T47D (cell line): ENCODE data around the gene FAM3A.
"Not testable (repeated sequence)": the region's sequence is repeated elsewhere in the genome, so short reads cannot be mapped to it uniquely, and the experiment has no call there.

Experiments used
- DNase-seq, 2 experiments: peaks; one replicate each; pipeline versions ENCODE4 v3.0.0 to v3.0.0-alpha.2; 2011 to 2012; ENCODE audit warnings: low read depth in 1 of 2, low spot score in 1 of 2
- JUND ChIP-seq: IDR thresholded peaks from 2 replicates; pipeline ENCODE4 v1.6.1; 2012; ENCODE audit warnings: low read depth
- in situ Hi-C: cut with HindIII; loops from 2 replicates; pipeline ENCODE4 v1.10.0; 2016; ENCODE audit warnings: low sequenced_read_pairs, low pct_unique_long_range_greater_than_20kb

Gene FAM3A

DNA sequence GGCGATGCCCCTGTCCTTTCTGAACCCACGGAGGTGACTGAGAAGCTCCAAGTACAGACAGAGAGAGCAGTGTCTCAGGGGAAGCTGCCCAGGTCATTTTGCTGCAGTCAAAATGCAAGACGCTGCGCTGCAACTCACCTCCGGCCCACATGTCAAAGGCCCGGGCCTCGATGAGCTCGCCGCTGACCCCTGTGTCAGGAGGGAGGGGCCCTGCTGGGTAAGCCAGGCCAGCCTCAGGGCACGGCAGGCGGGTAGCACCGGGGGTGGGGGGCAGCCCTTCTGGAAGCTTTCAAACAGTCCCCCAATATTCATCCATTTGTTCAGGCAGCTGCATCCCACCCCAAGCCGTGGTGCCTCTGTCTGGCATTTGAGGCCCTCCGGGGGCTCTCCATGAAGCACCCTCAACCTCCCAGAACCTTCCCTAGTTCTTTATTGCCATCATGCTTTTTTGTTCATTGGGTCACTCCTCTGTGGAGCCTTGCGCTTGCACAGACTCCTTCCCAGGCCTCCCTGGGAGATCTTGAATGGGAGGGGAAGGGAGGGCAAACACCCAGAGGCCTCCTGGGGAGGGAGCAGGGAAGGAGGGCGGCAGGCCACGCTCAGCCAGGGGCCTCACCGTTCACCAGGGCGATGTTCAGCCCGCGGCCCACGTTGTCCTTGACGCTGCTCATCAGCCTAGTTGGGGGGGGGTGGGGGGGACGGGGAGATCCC, 8.2 kb downstream of the FAM3A start:
- DNase-seq = no peak
- in situ Hi-C loops = no loop called here
- TF ChIP-seq JUND = no peak

DNA sequence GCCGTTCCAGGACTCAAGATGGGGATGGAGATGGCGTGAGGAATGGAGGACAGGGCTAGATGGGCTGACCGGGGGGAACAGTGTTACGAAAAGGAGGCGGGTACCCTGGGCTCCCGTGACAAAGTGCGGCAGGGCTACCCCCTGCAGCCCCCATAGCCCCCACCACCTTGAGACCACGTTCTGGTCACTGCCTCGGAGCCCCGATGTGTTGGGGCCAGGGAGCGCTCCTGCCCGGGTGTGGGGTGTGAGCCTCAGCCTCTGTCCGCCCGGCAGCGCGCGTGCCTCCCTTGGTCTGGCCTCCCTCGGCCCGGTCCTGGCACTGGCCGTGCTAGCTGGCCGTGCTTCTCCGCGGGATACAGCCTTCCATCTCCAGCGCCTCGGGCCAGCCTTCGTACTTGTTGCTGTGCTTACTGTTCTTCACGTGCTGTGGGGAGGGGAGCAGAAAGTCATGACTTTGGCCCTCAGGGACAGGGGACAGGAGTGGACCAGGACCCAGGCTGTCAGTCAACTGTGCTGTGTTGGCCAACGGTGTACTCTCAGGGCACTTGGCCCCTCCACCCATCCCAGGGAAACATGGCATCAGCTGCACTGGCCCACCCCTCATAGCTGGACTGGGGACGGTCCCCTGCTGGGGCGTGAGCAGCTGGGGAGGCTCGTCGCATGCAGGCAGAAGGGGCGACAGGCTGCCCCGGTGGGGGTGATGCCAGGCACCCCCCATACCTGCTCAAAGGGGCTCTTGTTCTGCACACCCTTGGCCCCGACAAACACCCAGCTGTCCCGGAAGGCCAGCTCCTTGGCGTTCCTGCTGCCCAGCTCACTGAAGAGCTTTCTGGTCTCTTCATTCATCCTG, 9.3 kb downstream of the FAM3A start:
- TF ChIP-seq JUND = no peak
- in situ Hi-C loops = no loop called here
- no peak for DNase-seq

DNA sequence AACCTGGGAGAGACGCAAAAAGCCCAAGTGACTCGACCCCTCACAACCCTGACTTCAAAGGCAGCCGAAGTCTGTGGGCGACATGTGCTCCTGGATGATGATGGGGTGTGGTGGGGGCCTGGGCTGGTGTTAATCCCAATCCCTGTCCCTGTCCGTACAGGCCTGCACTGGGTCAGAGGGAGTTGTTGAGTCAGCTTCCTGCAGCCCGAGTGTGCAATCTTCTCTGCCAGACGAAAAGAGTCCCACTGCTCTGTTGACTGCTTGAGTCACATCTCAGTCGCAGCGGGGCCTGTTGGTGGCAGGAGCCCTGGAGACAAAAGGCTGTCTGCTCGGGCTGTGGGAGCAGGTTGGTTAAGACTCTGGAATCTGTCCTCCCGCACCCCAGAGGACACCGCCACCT, 10.3 kb downstream of the FAM3A start:
- TF ChIP-seq JUND = no peak
- in situ Hi-C loops = no loop called here
- no peak for DNase-seq

- in situ Hi-C loops = no loop called here
- no peak for TF ChIP-seq JUND
These were observed 13.0 kb downstream of the FAM3A start for GRCh38 chrX:154502989-154503388.

GRCh38 chrX:154502098-154502497, 13.9 kb downstream of the FAM3A start:
- in situ Hi-C loops = no loop called here
- TF ChIP-seq JUND = no peak
- DNase-seq = no peak

More at GRCh38 chrX:154502989-154503388, 13.0 kb downstream of the FAM3A start:
- no peak for DNase-seq

DNA sequence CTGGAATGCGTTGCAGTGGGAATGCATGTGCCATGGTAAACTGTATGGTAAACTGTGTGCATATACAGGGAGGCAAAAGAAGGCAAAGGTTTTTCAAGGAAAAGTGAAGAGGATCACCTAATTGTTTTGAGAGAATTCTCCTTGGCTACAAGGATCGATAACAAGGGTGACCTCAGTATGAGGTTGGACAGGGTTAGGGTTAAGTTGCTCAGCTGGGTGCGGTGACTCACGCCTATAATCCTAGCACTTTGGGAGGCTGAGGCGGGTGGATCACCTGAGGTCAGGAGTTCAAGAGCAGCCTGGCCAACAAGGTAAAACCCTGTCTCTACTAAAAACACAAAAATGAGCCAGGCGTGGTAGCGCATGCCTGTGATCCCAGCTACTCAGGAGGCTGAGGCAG, 14.6 kb downstream of the FAM3A start:
- DNase-seq, in situ Hi-C loops: not testable (repeated sequence)

- DNase-seq, in situ Hi-C loops: not testable (repeated sequence)
These were observed 19.4 kb downstream of the FAM3A start for GRCh38 chrX:154496591-154497137.

DNA sequence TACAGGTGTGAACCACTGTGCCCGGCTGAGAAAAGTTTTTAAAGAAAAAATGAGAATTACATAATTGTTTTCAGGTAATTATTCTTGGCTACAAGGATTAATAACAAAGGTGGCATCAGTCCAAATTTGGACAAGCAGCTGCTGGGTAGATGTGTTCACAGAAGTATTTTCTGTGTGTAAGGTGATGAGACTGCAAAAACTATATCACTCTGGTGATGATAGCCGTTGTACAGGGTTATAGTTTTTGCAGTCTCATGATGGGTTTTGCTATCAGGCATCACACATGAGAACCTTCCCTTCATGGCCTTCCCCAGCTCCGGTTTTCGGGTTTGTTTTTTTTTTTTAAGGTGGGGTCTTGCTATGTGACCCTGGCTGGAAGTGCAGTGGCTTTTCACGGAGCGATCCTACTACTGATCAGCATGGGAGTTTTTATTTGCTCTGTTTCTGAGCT, 20.5 kb downstream of the FAM3A start:
- TF ChIP-seq JUND = no peak
- in situ Hi-C loops = no loop called here
- no peak for DNase-seq

GRCh38 chrX:154494715-154495114, 21.3 kb downstream of the FAM3A start:
- in situ Hi-C loops = no loop called here
- no peak for TF ChIP-seq JUND
- DNase-seq = no peak

DNA sequence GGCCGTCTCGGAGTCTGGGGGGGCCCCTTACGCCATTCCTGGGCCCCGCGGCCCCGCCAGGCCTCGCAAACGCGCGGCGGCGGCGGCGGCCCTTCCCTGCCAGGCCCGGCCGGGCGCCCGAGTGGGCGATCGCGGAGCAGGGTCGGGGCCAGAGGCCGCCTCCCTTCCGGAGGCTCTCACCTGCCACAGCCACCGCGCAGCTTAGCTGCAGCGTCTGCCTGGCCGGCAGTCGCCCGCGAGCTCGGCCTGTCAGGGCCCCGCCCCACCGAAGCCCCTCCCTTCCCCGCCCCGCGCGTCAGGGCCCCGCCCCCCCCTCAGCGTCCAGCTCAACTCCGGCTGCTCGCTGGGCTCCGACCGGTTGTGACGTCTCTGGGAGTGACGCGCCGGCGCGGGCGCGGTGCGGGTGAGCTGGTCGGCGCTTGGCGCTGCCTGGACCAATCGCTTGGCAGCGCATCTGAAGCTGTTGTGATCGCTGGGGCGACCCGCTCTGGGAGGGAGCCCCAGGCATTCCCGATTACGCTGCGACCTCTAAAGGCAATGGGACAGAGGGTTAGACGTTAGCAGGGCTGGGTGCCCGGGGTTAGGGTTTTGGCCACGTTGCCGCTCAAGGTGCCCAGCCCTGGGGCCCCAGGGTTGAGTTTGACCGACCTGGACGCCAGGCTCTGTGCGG, 25.5 kb downstream of the FAM3A start, which contains the start of gene SLC10A3:
Gene SLC10A3, minus strand, starts transcription at position 216 of the 670 bp plus-strand sequence. CDS start 1,689 bp downstream, outside the sequence.
- in situ Hi-C loops = no loop called here
- TF ChIP-seq JUND = no peak
- peak; percentile 77 to 91 for DNase-seq

- peak in 1 of 2 experiments; percentile 5 for DNase-seq
- in situ Hi-C loops = no loop called here
- TF ChIP-seq JUND = no peak
These were observed 26.0 kb downstream of the FAM3A start for GRCh38 chrX:154490021-154490413.

- no peak for TF ChIP-seq JUND
- in situ Hi-C loops = no loop called here
- no peak for DNase-seq
These were observed 26.9 kb downstream of the FAM3A start for GRCh38 chrX:154489182-154489581.
